Prostate gland (tissue), 2 donors: ENCODE measurements around the gene DRGX. TPM values are rescaled to one million over a fixed set of nuclear protein-coding genes. Genes with fewer than 3 reads are reported as not detected.

Experiments
- DNase-seq: peaks from one replicate; pipeline ENCODE4 v3.0.0-alpha.2; 2019; ENCODE audit warnings: low spot score
- H3K27ac ChIP-seq, 2 donors: fragments of 200-600 bp; sonication (generic); 2 replicates each; pipeline ENCODE4 v1.5.1; 2017 to 2019
- H3K27me3 ChIP-seq: fragments of 200-600 bp; sonication (generic); replicated peaks from 2 replicates; pipeline ENCODE4 v1.5.1; 2019; ENCODE audit not compliant: insufficient read depth
- H3K36me3 ChIP-seq, 2 donors: fragments of 200-600 bp; sonication (generic); 1 replicate in 1 of 2; 2 replicates in 1 of 2; pipeline versions ENCODE4 v1.5.1 to v1.8.1; 2017 to 2019
- H3K4me1 ChIP-seq: fragments of 200-600 bp; sonication (generic); replicated peaks from 2 replicates; pipeline ENCODE4 v1.5.1; 2019
- H3K4me3 ChIP-seq, 2 donors: fragments of 200-600 bp; sonication (generic); 2 replicates each; pipeline ENCODE4 v1.5.1; 2017 to 2019
- H3K9me3 ChIP-seq: fragments of 200-600 bp; sonication (generic); 2 replicates; pipeline ENCODE4 v1.5.1; 2017
- CTCF ChIP-seq, 4 experiments: fragments of 200-600 bp in 2 of 4; fragments of 450-650 bp in 2 of 4; sonication (generic) in 2 of 4; IDR thresholded peaks; 1 replicate in 3 of 4; 2 replicates in 1 of 4; pipeline ENCODE4 v1.5.1; 2016 to 2019; ENCODE audit warnings: antibody characterized with exemption in 4 of 4, mild to moderate bottlenecking in 2 of 4, moderate library complexity in 2 of 4
- POLR2A ChIP-seq: fragments of 450-650 bp; IDR thresholded peaks from one replicate; pipeline ENCODE4 v1.6.1; 2016; ENCODE audit warnings: antibody characterized with exemption, mild to moderate bottlenecking
- POLR2AphosphoS5 ChIP-seq: sonication (generic); formaldehyde crosslinking; IDR thresholded peaks from one replicate; pipeline ENCODE4 v1.6.1; 2017; ENCODE audit warnings: antibody characterized with exemption
- WGBS: methylation state at CpG from one replicate; pipeline ENCODE4 v1.1.5; 2018; 5-methylcytosine and 5-hydroxymethylcytosine counted together
- intact Hi-C: fragments of 100-400 bp; cut with DNase I; formaldehyde crosslinking; loops from one replicate; pipeline ENCODE4 v1.14.2; 2022
- total RNA-seq, 2 donors: library from RNA; depleted of rRNA; stranded (reverse); fragments of >200 nt; gene quantifications; one replicate each; pipeline ENCODE4 v1.1.0, GENCODE V29; 2016

Gene DRGX
- total RNA-seq, 2 donors from 2014 or later: not detected

DNA sequence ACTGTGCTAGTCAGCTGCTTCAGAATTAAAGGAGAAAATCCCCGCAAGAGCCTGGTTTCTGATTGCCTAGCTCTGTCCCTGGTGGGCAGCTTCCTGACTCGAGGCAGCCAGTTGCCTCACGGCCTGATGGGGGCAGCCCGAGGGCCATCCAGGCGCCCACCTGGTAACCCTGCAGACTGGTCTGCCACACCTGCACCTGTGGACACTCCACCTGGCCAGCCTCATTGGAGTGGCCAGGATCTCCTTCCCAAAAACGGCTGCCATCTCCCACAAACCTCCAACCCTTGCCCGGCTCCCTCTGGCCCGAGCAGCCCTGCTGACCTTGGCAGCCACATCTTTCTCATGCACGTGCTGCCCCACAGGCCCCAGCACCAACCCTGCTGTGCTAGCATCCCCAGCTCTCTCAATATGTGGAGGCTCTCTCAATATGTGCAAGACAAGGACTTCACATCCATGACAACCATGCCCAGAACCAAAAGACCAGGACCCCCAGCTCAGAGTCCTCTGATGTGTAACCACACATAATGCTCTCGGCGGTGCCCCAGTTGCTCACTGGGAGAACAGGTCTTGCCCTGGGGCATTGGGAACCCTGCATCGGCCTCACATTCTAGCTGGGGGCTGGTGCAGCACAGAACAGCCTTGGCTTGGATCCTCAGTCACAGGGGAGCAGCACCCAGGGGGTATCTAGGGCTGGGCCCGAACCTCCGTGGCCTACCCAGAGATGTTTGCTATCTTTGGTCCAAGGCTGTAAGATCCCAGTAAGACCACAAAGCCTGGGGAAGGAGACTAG lies 14.6 kb downstream of the DRGX start:
- Histone ChIP-seq H3K4me1 (no peaks in the 10 kb centered on the region), H3K4me3 (no peak overlapping the region), H3K36me3 (no peaks in the 10 kb centered on the region), H3K27ac (no peak overlapping the region), H3K9me3 (no peaks in the 10 kb centered on the region), H3K27me3 (peaks cover 4% of the 10 kb centered on the region)
- DNase-seq: no peak
- no peak for TF ChIP-seq POLR2A
- no peak for TF ChIP-seq CTCF (IDR thresholded peaks at IDR 0.05)
- TF ChIP-seq POLR2AphosphoS5: no peak
- whole genome bisulfite sequencing: 81% methylated on average over 14 of the region's 14 CpGs
- intact Hi-C loops: no loop called here

GRCh38 chr10:49379596-49380410 lies 16.1 kb downstream of the DRGX start:
- Histone ChIP-seq H3K4me3 (no peak overlapping the region), H3K36me3 (no peaks in the 10 kb centered on the region), H3K27ac (no peak overlapping the region), H3K27me3 (peaks cover 4% of the 10 kb centered on the region), H3K9me3 (no peaks in the 10 kb centered on the region), H3K4me1 (no peaks in the 10 kb centered on the region)
- intact Hi-C loops: no loop called here
- no peak for TF ChIP-seq POLR2A
- TF ChIP-seq CTCF (IDR thresholded peaks at IDR 0.05): no peak
- TF ChIP-seq POLR2AphosphoS5: no peak
- DNase-seq: no peak
- 64% methylated on average over 13 of the region's 13 CpGs for WGBS

- TF ChIP-seq POLR2AphosphoS5 (no peak), POLR2A (no peak), CTCF (IDR thresholded peaks at IDR 0.05) (no peak)
- no peak overlapping the region for H3K27ac ChIP-seq
- no peak overlapping the region for H3K4me3 ChIP-seq
- no peaks in the 10 kb centered on the region for H3K36me3 ChIP-seq
- 74% methylated on average over 4 of the region's 4 CpGs for WGBS
- no peaks in the 10 kb centered on the region for H3K4me1 ChIP-seq
- H3K9me3 ChIP-seq: no peaks in the 10 kb centered on the region
- no peak for DNase-seq
- H3K27me3 ChIP-seq: no peaks in the 10 kb centered on the region
- intact Hi-C loops: no loop called here
Measured at GRCh38 chr10:49377256-49377655, 18.6 kb downstream of the DRGX start.

DNA sequence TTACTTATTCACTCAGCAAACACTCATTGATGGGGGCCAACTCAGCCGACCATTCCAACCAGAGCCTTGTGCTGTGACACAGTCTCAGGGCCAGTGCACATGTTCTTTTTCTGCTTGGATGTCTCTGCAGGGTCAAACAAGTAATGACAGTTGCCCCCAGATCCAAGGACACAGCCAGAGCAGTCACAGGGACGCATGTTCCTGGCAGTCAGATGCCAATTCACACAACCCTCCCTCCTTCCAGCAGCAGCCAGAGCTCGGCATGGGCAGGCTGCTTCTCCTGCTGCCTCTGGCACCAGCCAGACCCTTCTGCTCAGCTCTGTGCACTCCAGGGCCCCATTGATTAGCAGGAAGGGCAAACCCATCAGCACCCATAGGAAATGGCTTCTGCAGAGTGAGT lies 20.3 kb downstream of the DRGX start:
- no peaks in the 10 kb centered on the region for H3K4me1 ChIP-seq
- no peaks in the 10 kb centered on the region for H3K36me3 ChIP-seq
- intact Hi-C loops: no loop called here
- 73% methylated on average over 3 of the region's 3 CpGs for WGBS
- DNase-seq: no peak
- no peak for TF ChIP-seq POLR2A
- no peak for TF ChIP-seq CTCF (IDR thresholded peaks at IDR 0.05)
- no peak for TF ChIP-seq POLR2AphosphoS5
- H3K27ac ChIP-seq: no peak overlapping the region
- H3K9me3 ChIP-seq: no peaks in the 10 kb centered on the region
- H3K4me3 ChIP-seq: no peak overlapping the region
- no peaks in the 10 kb centered on the region for H3K27me3 ChIP-seq
